Measurements from ENCODE around the gene CCNL2.
"Not testable (repeated sequence)": the region's sequence is repeated elsewhere in the genome, so short reads cannot be mapped to it uniquely, and the experiment has no call there.

CCNL2 gene

DNA sequence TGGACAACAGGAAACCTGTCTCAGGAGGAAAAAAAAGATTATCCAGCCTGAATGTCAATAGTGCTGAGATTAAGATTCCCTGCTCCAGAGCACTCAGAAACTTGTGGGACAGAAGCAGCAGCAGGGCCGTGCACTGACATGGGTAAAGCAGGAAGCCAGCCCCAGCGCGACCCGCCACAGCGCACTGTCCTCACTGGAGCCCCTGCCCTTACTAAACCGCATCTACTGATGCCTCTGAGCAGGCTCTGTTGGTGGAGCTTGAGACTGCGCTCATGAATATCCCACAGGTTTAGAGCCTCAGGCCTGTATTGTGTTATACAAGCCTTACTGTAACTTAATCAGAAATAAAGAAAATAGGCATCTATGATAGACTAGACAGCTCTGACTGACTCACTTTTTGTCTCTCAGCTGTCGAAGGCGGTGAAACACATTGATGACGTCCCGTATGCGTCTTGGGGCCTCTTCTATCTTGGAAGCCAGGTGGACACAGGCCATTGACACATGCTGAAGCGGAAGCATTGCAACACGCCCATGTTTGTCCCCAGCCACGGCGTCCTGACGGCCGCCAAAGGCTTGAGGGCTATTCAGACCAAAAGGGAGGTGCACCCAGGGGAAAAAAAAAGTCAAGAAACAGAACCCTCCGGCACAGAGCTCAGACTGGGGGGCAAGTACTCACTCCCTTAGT lies 1.2 kb downstream of the CCNL2 start:
- DNase-seq: no peak

DNA sequence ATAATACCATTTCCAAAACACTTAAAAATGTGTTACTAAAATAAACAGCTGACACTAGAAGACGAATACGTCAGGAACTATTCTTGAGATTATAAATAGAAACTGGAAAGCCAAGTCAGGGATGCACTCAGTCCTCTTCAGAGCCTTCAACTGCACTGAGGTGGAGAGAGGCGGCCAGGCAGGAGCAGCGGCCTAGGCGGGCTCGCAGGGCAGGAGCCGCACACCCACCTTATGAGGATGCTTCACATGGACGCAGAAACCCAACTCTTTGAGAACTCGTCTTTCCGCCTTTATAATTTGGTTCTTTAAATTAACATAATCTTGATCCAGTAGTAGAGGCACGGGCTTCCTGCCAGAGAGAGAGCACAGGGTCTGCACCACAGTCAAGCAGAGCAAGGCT lies 4.0 kb downstream of the CCNL2 start:
- no peak for DNase-seq

DNA sequence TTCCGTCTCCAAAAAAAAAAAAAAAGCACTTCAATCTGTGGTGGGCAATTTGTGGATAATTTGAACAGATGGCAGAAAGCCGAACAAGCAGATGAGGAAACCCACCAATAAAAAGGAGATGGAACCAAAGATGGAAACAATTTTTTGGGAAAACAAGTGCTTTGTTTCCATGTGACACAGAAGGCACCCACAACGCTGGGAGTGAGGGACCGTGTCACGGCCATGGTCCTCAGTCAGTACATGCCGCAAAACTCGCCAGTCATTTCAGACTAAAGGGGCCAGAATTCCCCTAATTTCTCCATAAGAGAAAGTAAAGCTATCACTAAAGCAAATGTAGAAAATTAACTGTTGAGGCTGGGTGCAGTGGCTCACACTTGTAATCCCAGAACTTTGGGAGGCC lies 5.0 kb downstream of the CCNL2 start:
- no peak for DNase-seq

DNA sequence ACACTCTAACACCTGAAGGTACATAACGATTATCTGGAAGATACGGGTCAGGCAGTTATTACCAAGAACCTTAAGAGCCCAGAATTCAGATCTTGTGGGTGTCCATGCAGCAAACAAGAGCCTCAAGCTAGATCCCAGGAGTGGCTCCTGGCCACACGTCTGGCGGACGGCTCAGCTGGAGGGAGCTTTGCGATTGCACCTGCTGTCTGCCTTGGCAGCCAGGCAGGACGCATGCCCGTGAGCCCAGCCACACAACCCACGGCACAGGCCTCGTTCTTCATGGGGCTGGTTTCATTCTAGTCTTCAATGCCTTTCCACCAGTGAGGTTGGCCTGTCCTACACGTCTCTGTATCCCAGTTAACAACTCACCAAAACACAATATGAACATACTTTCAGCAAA lies 5.7 kb downstream of the CCNL2 start:
- no peak for DNase-seq

DNA sequence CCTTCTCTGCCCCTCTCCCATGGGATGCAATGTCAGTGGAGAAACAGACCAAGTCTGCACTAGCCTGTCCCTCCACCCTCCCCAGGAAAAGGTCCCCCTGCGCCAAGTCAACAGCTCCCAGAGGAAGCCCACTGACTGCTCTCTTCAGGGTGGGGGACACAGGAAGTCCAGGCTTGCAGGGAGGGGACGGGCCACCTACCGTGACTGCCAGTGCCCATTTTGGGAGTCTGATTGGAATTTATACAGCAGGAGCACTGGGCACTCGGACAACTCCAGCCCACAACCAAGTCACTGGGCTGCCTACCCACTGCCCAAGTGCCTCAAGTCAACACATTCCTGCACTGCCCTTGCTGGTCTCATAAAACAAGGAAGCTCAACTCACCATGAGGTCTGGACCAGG lies 6.1 kb downstream of the CCNL2 start:
- no peak for DNase-seq

DNA sequence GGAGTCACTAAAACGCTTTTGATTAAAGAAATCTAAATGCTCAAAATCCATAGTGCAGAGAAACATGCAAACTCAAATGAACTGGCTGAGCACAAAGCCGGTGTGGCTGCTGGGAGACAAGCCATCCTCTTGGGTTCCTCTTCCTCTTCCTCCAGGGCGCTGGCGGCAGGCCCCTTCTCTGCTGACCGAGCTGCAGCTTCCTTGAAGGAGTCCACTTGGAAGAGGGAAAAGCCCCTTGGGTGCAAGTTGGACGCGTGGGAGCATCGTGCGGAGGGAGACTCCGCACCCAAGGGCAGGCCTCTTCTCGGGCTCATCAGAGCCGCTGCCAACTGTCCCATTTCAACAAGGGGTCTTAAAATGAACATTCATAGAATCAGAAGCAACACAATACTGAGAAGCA lies 7.9 kb downstream of the CCNL2 start:
- DNase-seq: no peak

DNA sequence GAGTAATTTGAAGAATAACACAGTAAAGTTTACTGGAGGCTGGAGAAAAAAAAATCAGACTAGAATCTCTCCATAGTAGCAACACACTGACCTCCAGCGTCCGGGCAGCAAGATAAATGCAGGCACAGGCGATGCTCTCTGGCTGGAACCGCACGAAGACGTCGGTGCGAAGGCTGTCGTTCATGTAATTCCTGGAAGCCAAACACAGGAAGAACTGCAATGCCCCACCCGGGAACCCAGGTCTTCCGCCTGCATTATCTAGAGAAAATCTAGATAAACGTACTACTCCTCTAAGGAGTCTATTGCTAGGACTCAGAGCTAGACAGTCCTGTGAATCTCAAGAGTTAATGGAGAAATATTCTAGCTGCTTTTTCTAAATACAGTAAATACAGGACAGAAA lies 8.5 kb downstream of the CCNL2 start:
- no peak for DNase-seq

DNA sequence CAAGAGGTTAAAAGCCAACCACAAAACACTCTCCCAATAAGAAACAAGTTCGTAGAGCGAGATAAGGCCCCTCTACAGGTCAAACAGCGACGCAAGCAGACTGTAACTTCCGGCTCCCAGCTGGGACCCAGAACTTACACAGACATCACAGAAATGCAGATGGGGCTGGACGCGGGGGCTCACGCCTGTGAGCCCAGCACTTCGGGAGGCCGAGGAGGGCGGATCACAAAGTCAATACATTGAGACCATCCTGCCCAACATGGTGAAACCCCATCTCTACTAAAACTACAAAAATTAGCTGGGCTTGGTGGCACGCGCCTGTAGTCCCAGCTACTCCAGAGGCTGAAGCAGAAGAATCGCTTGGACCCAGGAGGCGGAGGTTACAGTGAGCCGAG lies 11.1 kb downstream of the CCNL2 start:
- DNase-seq: no peak

DNA sequence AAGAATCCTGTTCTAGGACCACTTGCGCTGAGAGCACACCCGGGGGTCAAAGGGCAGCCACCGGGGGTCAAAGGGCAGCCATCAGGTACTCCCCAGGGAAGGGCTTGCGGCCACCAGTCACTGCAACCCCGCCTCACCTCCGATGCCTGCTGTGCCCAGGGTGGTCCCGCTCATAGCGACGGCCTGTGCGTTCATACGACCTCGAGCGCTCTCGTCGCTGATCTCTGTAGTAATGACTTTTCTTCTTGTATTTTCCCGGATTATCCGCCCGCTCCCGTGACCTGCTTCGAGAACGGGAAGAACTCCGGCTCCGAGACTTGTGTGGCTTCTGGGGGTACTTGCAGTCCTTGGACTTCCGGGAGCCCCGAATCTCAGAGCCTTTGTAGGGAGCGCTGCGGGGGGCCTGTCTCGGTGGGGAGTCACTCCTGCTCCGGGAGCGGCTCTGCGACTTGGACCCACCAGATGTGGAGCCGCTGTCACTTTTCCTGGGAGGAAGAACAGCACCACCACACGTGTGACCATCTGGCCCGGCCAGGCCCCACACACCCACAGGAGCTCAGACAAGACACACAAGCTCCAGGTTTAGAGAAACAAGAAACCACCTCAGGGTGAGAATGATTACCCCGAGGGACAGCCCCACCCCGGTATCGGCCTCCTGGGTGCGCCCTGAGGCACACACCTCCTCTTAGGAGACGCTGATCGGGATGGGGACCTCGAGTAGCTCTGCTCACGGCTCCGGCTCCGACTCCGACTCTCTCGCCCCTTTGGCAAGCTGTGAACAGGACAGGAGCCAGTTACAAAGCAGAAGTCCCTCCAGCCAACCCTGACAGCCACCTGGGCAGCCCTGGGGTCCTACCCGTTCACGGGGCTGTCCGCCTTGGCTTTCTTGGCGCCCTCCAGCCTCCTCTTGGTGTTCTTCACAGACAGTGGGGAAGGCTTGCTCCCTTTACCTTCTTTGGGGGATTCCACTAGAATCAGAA lies 11.7 kb downstream of the CCNL2 start:
- no peak for DNase-seq

DNA sequence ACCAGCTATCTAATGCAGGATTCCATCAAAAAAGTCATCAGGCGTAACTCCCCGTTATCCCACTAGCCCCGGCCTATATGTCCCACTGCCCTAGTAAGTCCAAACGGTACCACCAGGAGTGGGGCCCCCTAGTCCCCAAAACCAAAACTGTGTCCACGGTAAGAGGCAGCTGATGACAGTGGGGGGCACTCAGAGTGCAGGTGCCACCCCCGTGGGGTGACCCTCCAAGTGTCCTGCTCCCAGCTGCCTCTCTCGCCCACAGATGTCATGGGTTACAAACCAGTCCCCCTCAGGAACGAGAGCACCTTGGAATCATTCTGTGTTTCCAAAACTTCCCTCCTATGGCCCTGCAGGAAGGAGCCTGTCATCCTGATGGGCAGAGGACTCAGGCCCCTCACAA lies 13.2 kb downstream of the CCNL2 start:
- no peak for DNase-seq

DNA sequence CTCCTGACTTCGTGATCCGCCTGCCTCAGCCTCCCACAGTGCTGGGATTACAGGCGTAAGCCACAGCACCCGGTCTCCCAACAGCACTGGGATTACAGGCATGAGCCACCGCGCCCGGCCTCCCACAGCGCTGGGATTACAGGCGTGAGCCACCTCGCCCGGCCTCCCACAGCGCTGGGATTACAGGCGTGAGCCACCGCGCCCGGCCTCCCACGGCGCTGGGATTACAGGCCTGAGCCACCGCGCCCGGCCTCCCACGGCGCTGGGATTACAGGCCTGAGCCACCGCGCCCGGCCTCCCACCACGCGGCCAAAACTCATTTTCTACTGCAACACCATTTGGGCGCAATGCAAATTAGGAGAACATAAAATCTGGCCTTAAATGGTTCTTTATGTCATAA lies 13.8 kb downstream of the CCNL2 start:
- DNase-seq: not testable (repeated sequence)

DNA sequence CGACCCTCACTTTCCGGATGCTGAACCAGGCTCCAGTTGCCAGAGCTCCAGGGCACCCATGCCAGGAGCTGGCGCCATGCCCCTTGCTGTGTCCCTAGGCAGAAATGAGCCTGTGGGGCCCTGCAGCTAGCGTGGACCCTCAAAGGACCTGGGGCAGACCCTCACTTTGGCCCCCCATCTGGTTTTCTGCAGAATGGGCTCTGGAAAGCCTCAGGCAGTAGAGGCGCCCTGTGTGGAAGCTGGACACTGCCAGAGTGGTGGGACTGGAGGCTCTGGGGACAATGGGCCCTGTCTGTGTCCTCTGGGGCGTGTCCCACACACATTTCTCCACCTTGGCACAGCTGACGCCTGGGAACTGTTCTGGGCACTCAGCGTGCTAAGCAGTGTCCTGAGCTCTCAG lies 17.8 kb downstream of the CCNL2 start:
- DNase-seq: no peak

DNA sequence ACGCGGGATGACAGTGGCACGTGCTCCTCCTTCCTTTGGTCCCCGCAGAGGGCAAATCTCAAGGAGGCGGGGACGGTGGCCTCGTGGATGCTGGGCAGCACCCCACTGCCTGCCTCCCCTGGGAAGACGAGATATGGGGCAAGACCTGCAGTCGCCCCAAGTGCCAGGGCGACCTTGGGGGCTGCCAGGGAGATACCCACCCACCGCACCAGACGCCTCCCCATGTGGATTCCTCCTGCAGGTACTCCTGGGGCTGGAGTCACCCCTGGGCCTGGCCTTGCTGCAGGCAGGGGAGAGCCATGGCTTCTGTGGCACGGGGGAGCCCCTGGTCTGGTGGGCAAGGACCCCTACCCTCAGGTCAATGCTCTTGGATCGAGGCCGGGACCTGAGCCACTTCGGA lies 18.3 kb downstream of the CCNL2 start:
- no peak for DNase-seq

DNA sequence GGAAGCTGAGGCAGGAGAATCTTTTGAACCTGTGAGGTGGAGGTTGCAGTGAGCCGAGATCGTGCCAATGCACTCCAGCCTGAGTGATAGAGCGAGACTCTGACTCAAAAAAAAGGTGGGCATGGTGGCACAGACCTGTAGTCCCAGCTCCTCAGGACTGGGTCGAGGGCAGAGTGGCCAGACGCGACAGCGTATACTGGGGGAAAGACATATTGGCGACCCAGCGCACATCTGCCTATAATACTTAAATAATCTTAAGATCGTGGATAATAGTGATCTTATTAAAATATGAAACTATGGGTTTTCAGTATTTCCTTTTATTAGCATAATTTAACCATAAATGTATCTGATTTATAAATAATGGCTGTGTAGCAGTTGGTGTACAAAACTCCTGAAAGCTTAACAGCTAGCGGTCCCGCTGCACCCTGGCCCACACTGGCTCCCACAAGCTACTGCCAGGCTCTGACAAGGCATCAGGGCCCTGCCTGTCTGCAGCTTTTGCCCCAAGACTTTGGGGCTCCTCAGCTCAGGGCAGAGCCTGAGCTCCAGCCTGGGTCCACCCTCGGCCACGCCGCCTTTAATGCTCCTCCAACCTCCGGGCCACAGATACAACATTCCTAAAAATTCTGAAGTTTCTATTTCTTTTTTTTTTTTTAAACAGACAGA lies 21.5 kb downstream of the CCNL2 start:
- no peak for DNase-seq

DNA sequence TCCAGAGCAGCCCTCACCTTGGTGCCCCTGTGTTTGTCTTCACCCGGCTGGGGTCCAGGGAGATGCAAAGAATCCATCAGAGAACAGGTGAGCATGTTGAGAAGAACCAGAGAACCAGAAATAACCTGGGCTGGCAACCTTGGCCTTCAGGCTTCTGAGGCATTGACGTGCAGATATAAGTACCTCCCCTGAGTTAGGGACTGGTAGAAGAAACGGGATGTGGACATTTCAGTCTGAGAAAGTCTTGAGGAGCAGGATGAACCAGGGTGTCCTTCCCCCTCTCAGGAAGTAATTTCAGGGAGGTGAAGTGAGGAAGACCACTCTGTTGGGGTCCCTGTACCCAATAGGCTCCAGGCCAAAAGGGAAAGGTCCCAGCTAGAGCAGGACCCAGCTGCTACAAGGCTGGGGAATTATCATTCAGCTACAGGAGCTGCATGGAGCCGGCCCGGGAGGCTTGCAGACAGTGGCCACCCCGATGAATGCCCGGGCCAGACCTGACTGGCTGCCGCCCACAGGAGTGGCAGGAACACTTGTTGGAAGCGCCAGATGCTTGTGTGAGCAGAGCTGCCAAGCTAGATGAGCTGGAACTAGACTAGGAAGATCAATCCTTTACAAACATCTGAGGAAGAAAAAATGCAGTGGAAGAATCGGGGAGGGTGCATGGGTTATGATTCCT lies 22.4 kb downstream of the CCNL2 start:
- no peak for DNase-seq

DNA sequence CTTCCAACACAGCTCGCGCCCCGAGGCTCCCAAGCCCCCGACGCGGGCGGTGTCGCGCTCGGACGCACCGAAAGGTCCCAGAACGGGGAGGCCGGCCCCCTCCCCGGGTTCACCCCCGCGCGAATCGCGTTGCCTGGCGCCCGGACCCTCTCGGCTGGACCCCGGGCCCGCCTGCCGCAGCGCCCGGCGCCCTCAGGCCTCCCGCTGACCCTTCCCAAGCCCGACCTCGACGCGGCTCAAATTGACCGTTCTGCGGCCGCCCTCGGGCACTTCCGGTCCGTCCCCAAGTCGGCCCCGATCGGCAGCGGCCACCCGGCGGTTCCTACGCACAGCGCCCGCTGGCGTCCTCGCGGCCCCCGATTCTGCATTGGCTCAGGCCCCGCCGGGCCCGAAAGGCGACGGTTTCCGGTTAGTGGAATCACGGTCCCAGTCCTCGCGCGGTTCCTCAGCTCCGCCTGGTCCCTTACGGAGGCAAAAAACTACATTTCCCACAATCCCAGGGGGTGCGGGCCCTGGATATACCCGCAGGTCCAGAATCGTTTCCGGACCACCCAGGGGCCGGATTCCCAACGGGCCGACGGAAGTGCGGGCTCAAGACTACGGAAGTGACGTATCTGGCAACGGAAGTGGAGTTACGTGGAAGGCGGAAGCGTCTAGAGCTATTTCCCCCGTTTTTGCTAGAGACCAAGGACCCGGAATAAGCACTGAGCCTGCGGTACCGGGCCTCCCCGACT lies 24.0 kb downstream of the CCNL2 start, which contains the start of gene AURKAIP1:
TSS of gene AURKAIP1 (minus strand) at position 279 of the 734 bp plus-strand sequence. CDS start 451 bp downstream, outside the sequence.
- peak; percentile 100 for DNase-seq

DNA sequence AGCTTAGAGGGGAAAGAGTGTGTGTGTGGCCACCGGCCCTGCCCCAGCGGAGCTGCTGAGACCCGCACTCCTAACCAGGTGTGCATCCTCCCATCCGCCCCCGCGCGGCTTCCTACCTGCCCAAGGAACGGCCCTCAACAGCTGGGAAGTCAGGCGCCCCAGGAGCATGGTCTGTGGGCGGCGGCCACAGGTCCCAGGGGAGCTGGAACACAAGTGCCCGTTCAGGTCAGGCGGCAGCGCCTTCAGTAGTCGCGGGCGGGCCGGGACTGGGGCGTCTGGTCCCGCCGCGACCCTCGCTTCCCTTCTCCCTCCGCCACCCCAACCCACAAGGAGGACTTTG lies 24.6 kb downstream of the CCNL2 start:
- no peak for DNase-seq

DNA sequence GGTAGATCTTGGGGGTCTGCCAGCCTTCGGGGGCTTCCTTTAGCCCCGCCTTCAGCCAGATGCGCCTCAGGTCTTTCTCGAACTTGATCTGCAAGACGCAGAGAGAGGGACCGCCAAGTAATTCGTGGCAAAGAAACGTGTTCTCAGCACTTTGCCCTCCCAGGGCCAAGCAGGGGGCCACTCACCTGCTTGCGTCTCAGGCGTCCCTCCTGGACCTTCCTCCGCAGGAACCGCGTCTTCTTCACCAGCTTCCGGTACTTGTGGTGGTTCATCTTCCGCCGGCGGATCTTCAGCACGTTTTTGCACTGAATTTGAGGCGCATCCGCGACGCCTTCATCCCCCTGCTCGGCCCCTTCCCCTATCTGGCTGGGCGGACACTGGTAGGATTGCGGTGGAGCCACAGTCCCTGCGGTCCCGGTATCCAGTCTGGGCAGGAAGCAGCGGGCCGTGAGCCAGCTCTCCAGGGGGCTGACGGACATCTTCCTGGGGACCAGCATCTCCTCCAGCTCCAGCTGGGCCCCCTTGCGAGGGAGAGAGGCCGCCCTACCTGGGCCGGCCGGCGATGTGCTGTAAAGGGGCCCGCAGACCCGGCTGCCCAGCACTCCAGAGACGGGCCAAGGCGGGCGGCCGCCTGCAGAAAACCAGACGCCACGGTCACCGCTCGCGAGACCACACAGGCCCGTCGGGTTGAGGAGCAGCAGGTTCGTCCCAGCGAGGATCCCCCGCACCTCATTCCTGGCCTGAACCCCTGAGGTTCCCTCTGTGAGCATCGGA lies 25.1 kb downstream of the CCNL2 start:
- DNase-seq: no peak

DNA sequence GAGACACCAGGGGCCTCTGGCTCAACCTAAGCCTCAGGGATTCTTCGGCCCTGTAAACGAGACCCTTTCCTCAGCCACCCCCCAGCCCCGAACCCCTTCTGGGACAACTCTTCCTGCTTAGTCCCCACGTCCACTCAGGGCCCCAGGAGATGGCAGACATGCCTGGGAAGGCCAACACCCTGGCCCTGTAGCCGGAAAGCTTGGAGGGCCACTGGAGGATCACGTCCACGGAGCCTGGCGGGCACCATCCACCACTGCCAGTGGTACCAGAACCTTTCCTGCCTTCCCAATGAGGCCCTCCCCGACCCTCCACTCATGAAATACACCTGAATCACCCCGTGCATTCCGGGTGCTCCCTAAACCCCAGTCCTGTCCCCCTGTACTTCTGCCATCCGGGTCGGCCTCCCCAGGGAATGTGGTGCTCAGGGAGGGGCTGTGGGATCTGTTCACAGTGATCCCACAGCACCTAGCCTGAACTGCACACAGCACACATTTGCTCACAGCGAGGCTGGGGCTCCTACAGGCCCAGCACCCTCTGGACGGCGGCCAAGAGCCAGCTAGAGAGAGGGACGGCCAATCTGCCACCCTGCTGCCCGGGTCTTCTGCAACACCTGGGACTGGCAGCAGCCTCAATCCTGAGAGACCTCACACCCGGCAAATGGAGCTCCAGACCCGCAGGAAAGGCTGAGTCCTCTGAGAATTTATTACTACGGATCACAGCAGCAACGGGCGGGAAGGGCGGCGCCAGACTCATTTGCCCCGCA lies 25.9 kb downstream of the CCNL2 start:
- DNase-seq: no peak

Data from suppressor macrophage treated with lipopolysaccharide for 4 hours (primary cell).